Suprapubic skin (tissue), 4 donors: ENCODE data around the gene TYW3. TPM values are rescaled to one million over a fixed set of nuclear protein-coding genes. Genes with fewer than 3 reads are reported as not detected.

Experiments
- DNase-seq, 2 donors: peaks; one replicate each; pipeline ENCODE4 v3.0.0-alpha.2; 2019; ENCODE audit warnings: low spot score in 2 of 2
- H3K27ac ChIP-seq: fragments of 200-600 bp; sonication (generic); one replicate; pipeline ENCODE4 v1.5.1; 2019
- H3K27me3 ChIP-seq: fragments of 200-600 bp; sonication (generic); one replicate; pipeline ENCODE4 v1.5.1; 2019
- H3K36me3 ChIP-seq: fragments of 200-600 bp; sonication (generic); one replicate; pipeline ENCODE4 v1.5.1; 2019
- H3K4me1 ChIP-seq: fragments of 200-600 bp; sonication (generic); one replicate; pipeline ENCODE4 v1.5.1; 2019
- H3K4me3 ChIP-seq: fragments of 200-600 bp; sonication (generic); one replicate; pipeline ENCODE4 v1.5.1; 2019; ENCODE audit warnings: mild to moderate bottlenecking
- H3K9me3 ChIP-seq: fragments of 200-600 bp; sonication (generic); one replicate; pipeline ENCODE4 v1.5.1; 2019
- EP300 ChIP-seq: sonication (generic); formaldehyde crosslinking; IDR thresholded peaks from one replicate; pipeline ENCODE4 v1.6.1; 2017; ENCODE audit warnings: antibody characterized with exemption
- POLR2A ChIP-seq, 2 donors: fragments of 450-650 bp; IDR thresholded peaks; one replicate each; pipeline ENCODE4 v1.6.1; 2017; ENCODE audit warnings: antibody characterized with exemption in 2 of 2, mild to moderate bottlenecking in 2 of 2, moderate library complexity in 2 of 2
- POLR2AphosphoS5 ChIP-seq, 3 donors: sonication (generic); formaldehyde crosslinking; IDR thresholded peaks; one replicate each; pipeline ENCODE4 v1.6.1; 2017; ENCODE audit warnings: antibody characterized with exemption in 3 of 3
- WGBS: methylation state at CpG from one replicate; pipeline ENCODE4 v1.1.5; 2018; 5-methylcytosine and 5-hydroxymethylcytosine counted together
- total RNA-seq, 4 donors: library from RNA; depleted of rRNA; stranded (reverse); fragments of >200 nt; gene quantifications; one replicate each; pipeline ENCODE4 v1.1.0, GENCODE V29; 2016
- TF ChIP-seq, protein P1 (sequence below), 2 donors: fragments of 200-600 bp in 1 of 2; fragments of 450-650 bp in 1 of 2; sonication (generic) in 1 of 2; IDR thresholded peaks; one replicate each; pipeline ENCODE4 v1.5.1; 2016 to 2019; ENCODE audit warnings: antibody characterized with exemption in 2 of 2, mild to moderate bottlenecking in 1 of 2, moderate library complexity in 1 of 2

The TYW3 gene
- total RNA-seq, 4 donors from 2014 or later: 7.4 to 15.8 (median 11.0) TPM

DNA sequence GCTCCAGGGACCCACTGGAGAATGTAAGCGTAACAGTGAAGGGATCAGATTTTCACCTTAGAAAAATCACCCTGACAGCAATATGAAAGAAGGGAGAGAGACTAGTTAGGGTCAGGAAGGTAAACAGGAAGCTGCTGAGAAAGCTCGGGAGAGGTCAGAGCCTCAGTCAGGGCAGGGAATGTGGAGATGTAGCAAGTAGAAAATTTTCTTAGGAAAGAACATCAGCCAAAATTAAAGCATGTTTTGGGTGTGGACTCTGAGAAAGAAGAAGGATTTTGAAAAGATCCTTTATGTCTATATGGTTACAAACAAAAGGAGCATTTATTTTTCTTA, 42.6 kb upstream of the TYW3 start:
- no peak for DNase-seq
- H3K9me3 ChIP-seq: no peaks in the 10 kb centered on the region
- no peak overlapping the region for H3K4me3 ChIP-seq
- H3K4me1 ChIP-seq: no peaks in the 10 kb centered on the region
- H3K36me3 ChIP-seq: no peaks in the 10 kb centered on the region
- no peaks in the 10 kb centered on the region for H3K27me3 ChIP-seq
- WGBS: 1% methylated on average over 2 of the region's 2 CpGs
- H3K27ac ChIP-seq: no peak overlapping the region
- TF ChIP-seq, protein P1, sequence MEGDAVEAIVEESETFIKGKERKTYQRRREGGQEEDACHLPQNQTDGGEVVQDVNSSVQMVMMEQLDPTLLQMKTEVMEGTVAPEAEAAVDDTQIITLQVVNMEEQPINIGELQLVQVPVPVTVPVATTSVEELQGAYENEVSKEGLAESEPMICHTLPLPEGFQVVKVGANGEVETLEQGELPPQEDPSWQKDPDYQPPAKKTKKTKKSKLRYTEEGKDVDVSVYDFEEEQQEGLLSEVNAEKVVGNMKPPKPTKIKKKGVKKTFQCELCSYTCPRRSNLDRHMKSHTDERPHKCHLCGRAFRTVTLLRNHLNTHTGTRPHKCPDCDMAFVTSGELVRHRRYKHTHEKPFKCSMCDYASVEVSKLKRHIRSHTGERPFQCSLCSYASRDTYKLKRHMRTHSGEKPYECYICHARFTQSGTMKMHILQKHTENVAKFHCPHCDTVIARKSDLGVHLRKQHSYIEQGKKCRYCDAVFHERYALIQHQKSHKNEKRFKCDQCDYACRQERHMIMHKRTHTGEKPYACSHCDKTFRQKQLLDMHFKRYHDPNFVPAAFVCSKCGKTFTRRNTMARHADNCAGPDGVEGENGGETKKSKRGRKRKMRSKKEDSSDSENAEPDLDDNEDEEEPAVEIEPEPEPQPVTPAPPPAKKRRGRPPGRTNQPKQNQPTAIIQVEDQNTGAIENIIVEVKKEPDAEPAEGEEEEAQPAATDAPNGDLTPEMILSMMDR (IDR thresholded peaks at IDR 0.05): no peak
- no peak for TF ChIP-seq EP300
- no peak for TF ChIP-seq POLR2AphosphoS5 (IDR thresholded peaks at IDR 0.05)
- no peak for TF ChIP-seq POLR2A (IDR thresholded peaks at IDR 0.05)

- TF ChIP-seq POLR2AphosphoS5 (IDR thresholded peaks at IDR 0.05): no peak
- no peak for TF ChIP-seq EP300
- TF ChIP-seq, protein P1 (IDR thresholded peaks at IDR 0.05): no peak
- TF ChIP-seq POLR2A (IDR thresholded peaks at IDR 0.05): no peak
- Histone ChIP-seq H3K9me3 (no peaks in the 10 kb centered on the region), H3K4me3 (no peak overlapping the region), H3K27ac (no peak overlapping the region), H3K27me3 (no peaks in the 10 kb centered on the region), H3K4me1 (no peaks in the 10 kb centered on the region), H3K36me3 (no peaks in the 10 kb centered on the region)
- WGBS: 88% methylated on average over 4 of the region's 4 CpGs
- no peak for DNase-seq
Measured at GRCh38 chr1:74690909-74691308, 42.0 kb upstream of the TYW3 start.

GRCh38 chr1:74693473-74693872, 39.5 kb upstream of the TYW3 start:
- no peak for DNase-seq
- no peak overlapping the region for H3K27ac ChIP-seq
- no peaks in the 10 kb centered on the region for H3K36me3 ChIP-seq
- H3K27me3 ChIP-seq: no peaks in the 10 kb centered on the region
- no peak for TF ChIP-seq POLR2AphosphoS5 (IDR thresholded peaks at IDR 0.05)
- TF ChIP-seq, protein P1 (IDR thresholded peaks at IDR 0.05): no peak
- TF ChIP-seq POLR2A (IDR thresholded peaks at IDR 0.05): no peak
- TF ChIP-seq EP300: no peak
- WGBS: 67% methylated on average over 2 of the region's 2 CpGs
- H3K4me1 ChIP-seq: no peaks in the 10 kb centered on the region
- H3K9me3 ChIP-seq: no peaks in the 10 kb centered on the region
- no peak overlapping the region for H3K4me3 ChIP-seq

DNA sequence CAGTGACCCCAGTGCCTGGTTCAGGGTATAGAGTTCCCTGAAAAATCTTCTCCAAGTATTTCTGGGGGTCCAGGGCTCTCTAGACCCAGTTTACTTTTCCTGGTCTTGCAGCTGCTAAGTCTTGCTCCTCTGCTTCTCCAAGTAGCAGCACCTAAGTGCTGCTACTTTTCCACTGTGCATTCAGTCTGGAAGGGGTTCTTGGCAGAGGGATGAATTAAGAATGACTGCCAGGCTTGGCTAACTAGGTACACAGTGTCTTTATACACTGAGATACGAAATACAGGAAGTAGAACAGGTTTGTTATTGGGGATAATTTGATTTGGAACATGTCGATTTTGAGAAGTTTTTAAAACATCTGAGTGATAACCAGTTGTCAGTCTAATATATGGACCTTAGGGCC, 35.1 kb upstream of the TYW3 start:
- Histone ChIP-seq H3K27me3 (no peaks in the 10 kb centered on the region), H3K4me3 (no peak overlapping the region), H3K27ac (no peak overlapping the region), H3K4me1 (no peaks in the 10 kb centered on the region), H3K36me3 (no peaks in the 10 kb centered on the region), H3K9me3 (no peaks in the 10 kb centered on the region)
- TF ChIP-seq, protein P1 (IDR thresholded peaks at IDR 0.05): no peak
- TF ChIP-seq POLR2AphosphoS5 (IDR thresholded peaks at IDR 0.05): no peak
- TF ChIP-seq POLR2A (IDR thresholded peaks at IDR 0.05): no peak
- TF ChIP-seq EP300: no peak
- WGBS: 59% methylated on average over 2 of the region's 2 CpGs
- no peak for DNase-seq

DNA sequence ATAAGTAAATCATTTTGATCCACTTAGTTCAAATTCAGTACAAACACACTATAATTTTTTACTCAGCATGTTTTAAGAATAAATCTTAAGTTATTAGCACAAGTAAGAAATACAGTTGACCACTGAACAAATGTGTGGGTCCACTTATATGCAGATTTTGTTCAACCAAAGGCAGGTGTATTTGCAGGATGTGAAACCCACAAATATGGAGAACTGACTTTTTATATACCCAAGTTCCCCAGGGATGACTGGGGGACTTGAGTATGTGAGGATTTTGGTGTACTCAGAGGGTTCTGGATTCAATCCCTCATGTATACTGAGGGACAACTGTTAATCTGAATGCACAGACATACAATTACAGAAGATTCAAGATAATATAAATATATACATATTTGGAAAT, 33.6 kb upstream of the TYW3 start:
- Histone ChIP-seq H3K4me1 (no peaks in the 10 kb centered on the region), H3K27me3 (no peaks in the 10 kb centered on the region), H3K4me3 (no peak overlapping the region), H3K9me3 (no peaks in the 10 kb centered on the region), H3K36me3 (peaks cover 14% of the 10 kb centered on the region), H3K27ac (no peak overlapping the region)
- TF ChIP-seq POLR2A (IDR thresholded peaks at IDR 0.05) (no peak), EP300 (no peak), POLR2AphosphoS5 (IDR thresholded peaks at IDR 0.05) (no peak)
- TF ChIP-seq, protein P1 (IDR thresholded peaks at IDR 0.05): no peak
- no peak for DNase-seq
